ENCODE measurements around the gene SUB1. TPM values are rescaled to one million over a fixed set of nuclear protein-coding genes. Genes with fewer than 3 reads are reported as not detected.

The SUB1 gene
- total RNA-seq, 2 experiments from 2014 or later: 418 to 458 TPM

DNA sequence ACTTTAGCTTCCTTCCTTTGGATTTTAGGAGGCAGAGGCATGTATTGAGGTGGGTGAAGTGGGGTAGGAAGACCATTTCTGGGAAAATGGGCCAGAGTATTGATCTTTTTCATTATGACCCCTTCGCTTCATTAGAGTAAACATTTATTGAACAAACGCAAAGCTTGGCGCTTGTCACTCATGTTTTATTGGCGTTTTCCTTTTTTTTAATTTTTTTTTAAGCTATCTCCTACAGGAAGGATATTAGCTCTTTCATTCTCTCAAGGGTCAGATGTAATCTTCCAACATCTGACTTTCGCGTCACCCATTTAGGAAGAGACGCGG is 273 bp upstream of the SUB1 start:
- H3K27me3 Mint-ChIP-seq: no peaks in the 10 kb centered on the region
- POLR2A ChIA-PET: interaction anchor here (0.6 to 2.3 kb wide), 4 partner anchors 48 to 142 kb away, joined by 3 to 17 read pairs (median 4); no protein-coding TSS in a partner anchor

DNA sequence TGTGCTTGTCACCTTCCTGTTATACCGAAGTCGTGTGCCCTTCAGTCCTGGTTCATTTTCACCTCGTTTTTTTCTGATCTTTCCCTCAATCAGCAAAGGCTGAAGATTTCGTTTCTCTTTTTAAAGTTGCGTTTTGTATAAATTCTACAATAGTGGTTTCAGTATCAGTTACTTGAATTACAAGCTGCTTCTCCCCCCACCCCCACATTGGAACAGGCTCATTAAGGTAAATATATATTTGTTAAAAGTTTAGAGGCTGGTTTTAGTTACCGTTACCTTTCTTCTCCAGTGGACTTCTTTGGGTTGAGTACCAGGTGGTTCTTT is 881 bp downstream of the SUB1 start:
- H3K9me3 Mint-ChIP-seq (ENCODE audit: low read depth): no peaks in the 10 kb centered on the region
- no peak for ATAC-seq
- peak overlapping the region; percentile 93 for H3K4me3 Mint-ChIP-seq
- H3K27me3 Mint-ChIP-seq: no peaks in the 10 kb centered on the region
- H3K36me3 Mint-ChIP-seq (ENCODE audit: low read depth): peaks cover 37% of the 10 kb centered on the region
- intact Hi-C loops (cut with DNase I, micrococcal nuclease): loop anchor here (1.0 to 5.0 kb wide), 6 partner anchors 49 to 1054 kb away; partner anchors contain the start of genes C5orf22 (in 1 of the 2) and DROSHA (in 1 of the 2)
- no peak for DNase-seq
- H3K4me1 Mint-ChIP-seq: peaks cover 61% of the 10 kb centered on the region
- peak overlapping the region; percentile 99 for H3K27ac Mint-ChIP-seq
- ChIA-PET POLR2A (interaction anchor here (0.5 to 2.3 kb wide), 6 partner anchors 9 to 99 kb away, joined by 3 to 17 read pairs (median 4); no protein-coding TSS in a partner anchor), CTCF (interaction anchor here (0.6 to 10.1 kb wide), 5 partner anchors 74 to 210 kb away, joined by 3 to 244 read pairs (median 3); no protein-coding TSS in a partner anchor)

More for the DNA sequence above, 273 bp upstream of the SUB1 start:
- Mint-ChIP-seq H3K4me3 (peak overlapping the region; percentile 93), H3K36me3 (ENCODE audit: low read depth) (peaks cover 34% of the 10 kb centered on the region), H3K27ac (peak overlapping the region; percentile 99), H3K4me1 (peaks cover 58% of the 10 kb centered on the region), H3K9me3 (ENCODE audit: low read depth) (no peaks in the 10 kb centered on the region)
- CTCF ChIA-PET: interaction anchor here (0.6 to 3.0 kb wide), 9 partner anchors 9 to 565 kb away, joined by 3 to 24 read pairs (median 3); partner anchors contain the start of gene ZFR
- no peak for DNase-seq
- no peak for ATAC-seq
- intact Hi-C loops (cut with DNase I, micrococcal nuclease): loop anchor here (1.0 to 5.0 kb wide), 9 partner anchors 42 to 1053 kb away; partner anchors contain the start of genes C5orf22 (in 1 of the 2), DROSHA (in 1 of the 2), GOLPH3 (in 1 of the 2) and ZFR (in 1 of the 2)

DNA sequence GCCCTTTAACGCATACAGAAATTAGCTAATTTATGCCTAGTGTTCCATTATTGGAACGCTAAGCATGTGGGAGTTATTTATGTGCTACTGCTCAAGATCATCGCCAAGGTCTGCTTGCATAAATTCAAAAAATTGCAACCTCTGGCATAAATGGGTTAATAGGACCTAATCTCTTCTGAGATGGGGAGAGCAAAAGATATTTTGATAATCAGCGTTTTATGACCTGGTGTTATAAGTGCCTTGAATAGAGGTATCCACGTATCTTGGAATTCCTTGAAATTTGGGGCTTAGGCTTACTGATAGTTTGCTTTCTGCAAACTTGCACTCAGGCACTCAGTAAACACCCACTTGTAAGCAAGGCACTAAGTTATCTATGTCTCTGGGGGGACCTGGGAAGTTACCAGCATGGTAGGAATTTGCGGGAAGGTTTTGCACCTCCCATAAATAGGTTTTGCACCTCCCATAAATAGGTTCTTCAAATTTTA is 1.8 kb downstream of the SUB1 start:
- Mint-ChIP-seq H3K4me1 (peaks cover 64% of the 10 kb centered on the region), H3K27ac (peak overlapping the region; percentile 99), H3K4me3 (peak overlapping the region; percentile 93), H3K9me3 (ENCODE audit: low read depth) (no peaks in the 10 kb centered on the region), H3K27me3 (no peaks in the 10 kb centered on the region), H3K36me3 (ENCODE audit: low read depth) (peaks cover 40% of the 10 kb centered on the region)
- intact Hi-C loops (cut with DNase I, micrococcal nuclease): loop anchor here (5.0 kb wide), 2 partner anchors 160 to 1055 kb away; partner anchors contain the start of genes C5orf22 (in 1 of the 2) and DROSHA (in 1 of the 2)
- ATAC-seq (no peak), DNase-seq (no peak)
- POLR2A ChIA-PET: no interaction called here
- CTCF ChIA-PET: interaction anchor here (0.9 to 10.1 kb wide), 4 partner anchors 9 to 100 kb away, joined by 3 to 244 read pairs (median 3); no protein-coding TSS in a partner anchor

DNA sequence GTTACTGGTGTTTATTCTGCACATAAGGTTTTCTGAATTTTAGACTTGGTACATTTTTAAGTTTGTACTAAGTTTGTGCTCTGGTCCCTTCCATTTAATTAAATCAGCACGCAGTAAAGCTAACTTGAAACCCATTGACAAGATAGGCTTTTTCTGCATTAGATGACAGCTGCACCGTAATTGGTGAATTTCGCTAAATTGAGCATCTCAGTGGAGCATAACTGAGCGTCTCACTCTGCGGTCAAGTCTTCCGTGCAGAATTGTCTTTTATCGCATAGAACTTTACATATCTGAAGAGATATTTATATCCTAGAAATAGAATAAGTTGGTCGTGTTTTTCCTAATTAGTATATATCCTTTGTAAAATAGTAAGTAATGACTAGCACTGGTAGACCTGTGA is 4.1 kb downstream of the SUB1 start:
- no peak for ATAC-seq

DNA sequence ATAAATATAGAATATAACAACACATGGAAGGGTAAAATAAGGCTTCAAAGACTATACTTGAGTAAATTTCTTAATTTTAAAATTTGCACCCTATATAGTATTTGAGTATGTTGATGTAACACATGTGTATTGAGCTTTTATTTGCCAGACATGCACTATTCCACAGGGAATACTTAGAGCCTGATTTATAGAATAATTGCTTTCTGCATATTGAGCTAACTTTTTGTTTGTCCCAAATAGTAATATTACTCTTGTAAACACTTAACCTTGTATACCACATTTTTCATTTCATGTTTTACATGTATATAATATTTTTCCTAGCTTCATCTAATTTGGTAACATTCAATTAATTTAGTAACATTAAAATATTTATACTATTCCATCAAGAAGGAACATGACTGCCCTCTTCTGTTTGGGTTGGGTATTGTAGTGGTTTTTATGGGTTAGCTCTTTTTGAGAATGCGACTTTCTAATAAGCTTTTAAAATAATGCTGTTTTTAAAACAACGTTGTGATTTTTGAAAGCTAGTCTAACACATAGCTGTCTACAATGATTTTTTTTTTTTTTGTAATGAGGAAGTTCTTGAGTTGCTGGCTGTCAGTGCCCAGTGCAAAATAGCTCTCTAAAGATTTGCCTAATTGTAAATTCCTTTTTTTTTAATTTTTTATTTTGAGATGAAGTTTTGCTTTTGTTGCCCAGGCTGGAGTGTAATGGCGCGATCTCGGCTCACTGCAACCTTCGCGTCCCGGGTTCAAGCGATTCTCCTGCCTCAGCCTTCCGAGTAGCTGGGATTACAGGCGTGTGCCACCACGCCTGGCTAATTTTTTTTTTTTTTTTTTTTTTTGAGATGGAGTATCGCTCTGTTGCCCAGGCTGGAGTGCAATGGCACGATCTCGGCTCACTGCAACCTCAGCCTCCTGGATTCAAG is 4.8 kb downstream of the SUB1 start:
- no peaks in the 10 kb centered on the region for H3K27me3 Mint-ChIP-seq
- CTCF ChIA-PET: interaction anchor here (0.6 to 10.1 kb wide), 62 partner anchors 9 to 855 kb away, joined by 3 to 244 read pairs (median 5); no protein-coding TSS in a partner anchor
- H3K36me3 Mint-ChIP-seq (ENCODE audit: low read depth): peaks cover 58% of the 10 kb centered on the region
- ATAC-seq (no peak), DNase-seq (peak; percentile 26)
- intact Hi-C loops (cut with DNase I, micrococcal nuclease): loop anchor here (1.0 to 5.0 kb wide), 7 partner anchors 23 to 1058 kb away; partner anchors contain the start of genes C5orf22 (in 1 of the 2), DROSHA (in 1 of the 2) and ZFR (in 1 of the 2)
- no peak overlapping the region for H3K27ac Mint-ChIP-seq
- POLR2A ChIA-PET: interaction anchor here (0.6 to 2.0 kb wide), 17 partner anchors 9 to 420 kb away, joined by 3 to 8 read pairs (median 4); no protein-coding TSS in a partner anchor
- no peaks in the 10 kb centered on the region for H3K9me3 Mint-ChIP-seq (ENCODE audit: low read depth)
- peaks cover 61% of the 10 kb centered on the region for H3K4me1 Mint-ChIP-seq
- H3K4me3 Mint-ChIP-seq: no peak overlapping the region

More for the DNA sequence above, 4.1 kb downstream of the SUB1 start:
- DNase-seq: no peak
- Mint-ChIP-seq H3K9me3 (ENCODE audit: low read depth) (no peaks in the 10 kb centered on the region), H3K4me3 (no peak overlapping the region), H3K36me3 (ENCODE audit: low read depth) (peaks cover 57% of the 10 kb centered on the region), H3K27ac (no peak overlapping the region), H3K4me1 (peaks cover 62% of the 10 kb centered on the region), H3K27me3 (no peaks in the 10 kb centered on the region)
- ChIA-PET CTCF (interaction anchor here (0.6 to 10.1 kb wide), 45 partner anchors 8 to 856 kb away, joined by 3 to 244 read pairs (median 5); no protein-coding TSS in a partner anchor), POLR2A (interaction anchor here (0.9 to 2.0 kb wide), 5 partner anchors 10 to 146 kb away, joined by 3 to 5 read pairs (median 4); no protein-coding TSS in a partner anchor)
- intact Hi-C loops (cut with DNase I, micrococcal nuclease): loop anchor here (2.0 to 5.0 kb wide), 3 partner anchors 23 to 1057 kb away; partner anchors contain the start of genes C5orf22 (in 1 of the 2) and DROSHA (in 1 of the 2)

DNA sequence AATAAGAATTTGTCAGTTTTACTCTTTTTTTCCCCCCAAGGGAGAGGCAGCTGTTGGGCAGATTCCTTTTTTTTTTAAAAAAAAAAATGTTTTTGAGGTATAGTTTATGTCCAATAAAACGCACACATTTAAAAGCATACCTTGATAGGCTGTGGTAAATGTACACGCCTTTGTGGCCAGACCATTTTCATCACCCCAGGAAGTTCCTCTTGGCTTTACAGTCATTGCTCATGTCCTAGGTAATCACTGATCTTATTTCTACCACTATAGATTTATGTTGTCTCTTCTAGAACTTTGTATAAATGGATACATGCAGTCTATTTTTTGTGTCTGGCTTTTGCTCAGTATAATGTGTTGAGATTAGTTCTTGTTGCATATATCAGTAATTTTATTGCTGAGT is 9.8 kb downstream of the SUB1 start:
- DNase-seq (peak; percentile 23), ATAC-seq (peak; percentile 76)
- Mint-ChIP-seq H3K9me3 (ENCODE audit: low read depth) (no peaks in the 10 kb centered on the region), H3K27ac (peak overlapping the region; percentile 85), H3K27me3 (no peaks in the 10 kb centered on the region), H3K4me1 (peaks cover 76% of the 10 kb centered on the region), H3K4me3 (no peak overlapping the region), H3K36me3 (ENCODE audit: low read depth) (peaks cover 71% of the 10 kb centered on the region)
- POLR2A ChIA-PET: interaction anchor here (0.6 to 0.7 kb wide), 2 partner anchors 9 to 214 kb away, joined by 5 to 8 read pairs; no protein-coding TSS in a partner anchor
- CTCF ChIA-PET: interaction anchor here (10.1 kb wide), 1 partner anchor 108 kb away, joined by 244 read pairs; no protein-coding TSS in a partner anchor
- intact Hi-C loops (cut with DNase I, micrococcal nuclease): no loop called here

DNA sequence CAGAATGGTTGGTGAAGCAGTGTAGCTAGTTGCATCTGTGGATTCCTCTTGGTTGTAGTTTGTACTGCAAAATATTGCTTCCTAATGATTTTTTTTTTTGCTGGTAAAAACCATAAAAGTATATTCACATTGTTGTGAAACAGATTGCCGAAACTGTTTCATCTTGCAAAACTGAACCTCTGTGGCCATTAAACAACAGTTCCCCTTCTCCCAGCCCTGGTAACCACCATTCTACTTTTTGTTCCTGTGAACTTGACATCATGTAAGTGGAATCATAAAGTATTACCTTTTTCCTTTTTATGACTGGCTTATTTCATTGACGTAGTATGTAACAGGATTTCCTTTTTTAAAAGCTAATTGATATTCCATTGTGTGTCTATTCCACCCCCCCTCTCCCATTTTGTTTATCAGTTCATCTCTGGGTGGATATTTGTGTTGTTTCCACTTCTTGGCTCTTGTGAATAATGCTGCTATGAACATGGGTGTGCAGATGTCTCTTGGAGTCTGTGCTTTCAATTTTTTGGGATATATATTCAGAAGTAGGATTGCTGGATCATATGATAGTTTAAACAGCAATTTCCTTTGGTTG is 11.8 kb downstream of the SUB1 start:
- H3K4me1 Mint-ChIP-seq: peaks cover 74% of the 10 kb centered on the region
- POLR2A ChIA-PET: no interaction called here
- no peaks in the 10 kb centered on the region for H3K27me3 Mint-ChIP-seq
- no peaks in the 10 kb centered on the region for H3K9me3 Mint-ChIP-seq (ENCODE audit: low read depth)
- CTCF ChIA-PET: interaction anchor here (1.3 kb wide), 1 partner anchor 108 kb away, joined by 3 read pairs; no protein-coding TSS in a partner anchor
- H3K27ac Mint-ChIP-seq: peak overlapping the region; percentile 85
- H3K4me3 Mint-ChIP-seq: no peak overlapping the region
- no peak for DNase-seq
- H3K36me3 Mint-ChIP-seq (ENCODE audit: low read depth): peaks cover 72% of the 10 kb centered on the region
- no peak for ATAC-seq
- intact Hi-C loops (cut with DNase I, micrococcal nuclease): no loop called here

DNA sequence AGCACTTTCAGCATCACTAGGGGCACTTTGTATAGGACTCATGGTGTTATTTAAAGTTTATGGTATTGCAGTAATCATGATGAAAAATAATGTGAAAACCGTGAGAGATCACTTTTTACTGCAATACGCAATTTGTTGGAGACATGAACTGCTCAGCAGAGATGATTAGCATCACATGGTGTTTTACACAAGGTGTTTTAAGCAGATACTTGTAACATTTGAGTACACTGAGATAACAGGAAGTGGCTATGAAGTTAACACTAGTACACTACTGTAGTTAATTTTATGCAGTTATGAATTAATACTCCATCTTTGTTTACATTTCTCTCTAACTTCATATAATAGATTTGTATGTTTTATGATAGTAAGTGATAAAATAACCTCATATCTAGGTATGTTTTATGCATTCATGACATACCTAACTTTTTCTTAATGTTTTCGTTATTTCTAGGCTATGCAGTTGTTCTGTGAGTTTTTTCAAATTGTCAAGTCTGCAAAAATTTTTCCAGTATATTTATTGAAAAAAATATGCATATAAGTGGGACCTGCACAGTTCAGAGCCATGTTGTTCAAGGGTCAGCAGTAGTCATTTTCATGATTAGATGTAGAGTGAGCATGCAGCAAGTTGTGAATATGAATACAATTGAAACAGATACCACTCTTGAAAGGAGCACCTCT is 13.0 kb downstream of the SUB1 start:
- Mint-ChIP-seq H3K27ac (peak overlapping the region; percentile 75), H3K36me3 (ENCODE audit: low read depth) (peaks cover 67% of the 10 kb centered on the region), H3K9me3 (ENCODE audit: low read depth) (no peaks in the 10 kb centered on the region), H3K4me1 (peaks cover 64% of the 10 kb centered on the region), H3K4me3 (no peak overlapping the region), H3K27me3 (no peaks in the 10 kb centered on the region)
- ATAC-seq (peak; percentile 21), DNase-seq (no peak)
- CTCF ChIA-PET: interaction anchor here (1.0 to 4.4 kb wide), 5 partner anchors 8 to 224 kb away, joined by 3 to 27 read pairs (median 3); no protein-coding TSS in a partner anchor
- POLR2A ChIA-PET: interaction anchor here (1.2 kb wide), 1 partner anchor 8 kb away, joined by 3 read pairs; no protein-coding TSS in a partner anchor
- intact Hi-C loops (cut with DNase I, micrococcal nuclease): no loop called here

DNA sequence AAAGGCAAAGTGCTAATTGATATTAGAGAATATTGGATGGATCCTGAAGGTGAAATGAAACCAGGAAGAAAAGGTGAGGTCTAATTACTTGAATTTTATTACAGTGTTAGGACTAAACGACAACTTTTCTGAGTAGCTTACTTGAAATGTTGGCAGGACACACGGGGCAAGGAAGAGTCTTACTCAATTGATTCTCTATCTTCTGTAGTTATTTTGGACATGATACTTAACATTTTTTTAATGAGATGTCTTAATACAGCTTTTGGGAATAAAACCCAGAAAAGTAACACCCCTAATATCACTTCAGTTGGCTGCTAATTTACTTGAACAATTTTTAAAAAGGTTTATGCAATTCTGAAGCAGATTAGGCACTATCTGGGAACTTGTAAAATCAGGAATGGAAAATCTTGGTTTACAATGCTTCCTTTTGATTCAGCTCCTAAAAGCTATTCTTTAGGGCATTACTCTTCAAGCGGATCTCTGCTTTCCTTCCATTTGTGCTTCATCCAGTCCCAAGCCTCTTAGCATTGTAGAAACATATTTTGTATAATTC is 13.7 kb downstream of the SUB1 start:
- Mint-ChIP-seq H3K36me3 (ENCODE audit: low read depth) (peaks cover 69% of the 10 kb centered on the region), H3K4me3 (no peak overlapping the region), H3K4me1 (peaks cover 60% of the 10 kb centered on the region), H3K27ac (peak overlapping the region; percentile 34), H3K9me3 (ENCODE audit: low read depth) (no peaks in the 10 kb centered on the region), H3K27me3 (no peaks in the 10 kb centered on the region)
- ChIA-PET POLR2A (interaction anchor here (0.6 to 1.2 kb wide), 2 partner anchors 9 to 612 kb away, joined by 3 to 10 read pairs; no protein-coding TSS in a partner anchor), CTCF (interaction anchor here (1.0 to 4.4 kb wide), 6 partner anchors 8 to 225 kb away, joined by 3 to 27 read pairs (median 3); no protein-coding TSS in a partner anchor)
- intact Hi-C loops (cut with DNase I, micrococcal nuclease): no loop called here
- no peak for ATAC-seq
- no peak for DNase-seq
